Measurements from ENCODE around the gene SGTA. TPM values are rescaled to one million over a fixed set of nuclear protein-coding genes. Genes with fewer than 3 reads are reported as not detected.
"Not testable (repeated sequence)": the region's sequence is repeated elsewhere in the genome, so short reads cannot be mapped to it uniquely, and the experiment has no call there.

Gene SGTA
- polyA plus RNA-seq, 3 donors = 21.6 to 35.4 (median 22.0) TPM

DNA sequence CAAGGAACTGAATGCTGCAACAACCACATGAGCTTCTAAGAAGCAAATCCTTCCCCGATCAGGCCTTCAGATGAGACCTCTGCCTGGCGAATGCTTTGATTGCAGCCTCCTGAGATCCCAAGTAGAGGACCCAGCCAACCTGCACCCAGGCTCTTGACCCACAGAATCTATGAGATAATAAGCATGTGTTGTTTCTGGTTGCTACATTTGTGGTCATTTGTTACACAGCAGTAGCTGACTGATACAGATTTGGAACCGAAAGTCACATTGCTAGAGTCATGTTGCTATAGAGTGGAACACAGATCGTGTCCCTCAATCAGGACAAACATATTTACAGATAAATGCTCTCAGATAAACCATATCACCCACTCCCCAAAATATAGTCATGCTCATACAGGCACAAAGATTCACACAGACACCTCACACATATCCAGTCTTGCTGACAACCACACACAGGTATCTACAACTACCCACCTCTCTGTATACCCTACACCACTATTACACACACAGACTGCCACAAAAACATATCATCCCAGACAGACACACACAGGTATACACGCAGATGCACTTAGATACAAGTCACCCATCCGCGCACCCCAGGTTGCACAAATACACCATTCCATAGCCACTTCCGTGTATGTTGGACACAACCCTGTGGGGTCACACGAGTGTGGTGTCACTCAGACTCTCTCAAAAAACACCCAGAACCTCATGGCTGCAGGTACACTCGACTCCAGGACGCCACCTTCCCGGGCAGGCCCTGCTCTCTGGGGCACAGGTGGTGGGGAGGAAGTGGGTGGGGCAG lies 67.4 kb downstream of the SGTA start:
- H3K9ac ChIP-seq (ENCODE audit: insufficient read depth, low read length, poor library complexity, severe bottlenecking) = no peak overlapping the region
- H3K27ac ChIP-seq (ENCODE audit: low read depth in 1 of 2, low read length in 2 of 2) = no peak overlapping the region
- H3K9me3 Mint-ChIP-seq = peaks cover 11 to 22% (median 13%) of the 10 kb centered on the region in 7 donors
- no peak overlapping the region for H2AFZ ChIP-seq (ENCODE audit: insufficient read depth, low read depth, low read length, poor library complexity, severe bottlenecking)
- H3K9me3 ChIP-seq (replicated peaks in 1 of 2; ENCODE audit: control insufficient read depth in 1 of 2, insufficient read depth in 1 of 2, low read length in 2 of 2) = peaks cover 14 to 21% of the 10 kb centered on the region in 2 donors
- H3K4me2 ChIP-seq (replicated peaks; ENCODE audit: extremely low read depth, low read length, poor library complexity, severe bottlenecking) = no peak overlapping the region
- H3K79me2 ChIP-seq (ENCODE audit: insufficient read depth, low read length) = no peaks in the 10 kb centered on the region
- H3K4me1 Mint-ChIP-seq = peaks cover 14% of the 10 kb centered on the region
- H3K36me3 Mint-ChIP-seq = no peaks in the 10 kb centered on the region
- intact Hi-C loops (cut with micrococcal nuclease) = no loop called here
- no peak overlapping the region for H3K27ac Mint-ChIP-seq
- no peaks in the 10 kb centered on the region for H3K36me3 ChIP-seq (replicated peaks in 1 of 2; ENCODE audit: control insufficient read depth in 1 of 2, insufficient read depth in 2 of 2, low read length in 2 of 2)
- H3K4me1 ChIP-seq (ENCODE audit: control insufficient read depth in 1 of 2, insufficient read depth in 2 of 2, low read length in 2 of 2) = peaks cover 3 to 15% of the 10 kb centered on the region in 2 donors
- no peaks in the 10 kb centered on the region for H4K20me1 ChIP-seq (ENCODE audit: insufficient read depth, low read length)
- DNase-seq = no peak
- TF ChIP-seq, protein P1, sequence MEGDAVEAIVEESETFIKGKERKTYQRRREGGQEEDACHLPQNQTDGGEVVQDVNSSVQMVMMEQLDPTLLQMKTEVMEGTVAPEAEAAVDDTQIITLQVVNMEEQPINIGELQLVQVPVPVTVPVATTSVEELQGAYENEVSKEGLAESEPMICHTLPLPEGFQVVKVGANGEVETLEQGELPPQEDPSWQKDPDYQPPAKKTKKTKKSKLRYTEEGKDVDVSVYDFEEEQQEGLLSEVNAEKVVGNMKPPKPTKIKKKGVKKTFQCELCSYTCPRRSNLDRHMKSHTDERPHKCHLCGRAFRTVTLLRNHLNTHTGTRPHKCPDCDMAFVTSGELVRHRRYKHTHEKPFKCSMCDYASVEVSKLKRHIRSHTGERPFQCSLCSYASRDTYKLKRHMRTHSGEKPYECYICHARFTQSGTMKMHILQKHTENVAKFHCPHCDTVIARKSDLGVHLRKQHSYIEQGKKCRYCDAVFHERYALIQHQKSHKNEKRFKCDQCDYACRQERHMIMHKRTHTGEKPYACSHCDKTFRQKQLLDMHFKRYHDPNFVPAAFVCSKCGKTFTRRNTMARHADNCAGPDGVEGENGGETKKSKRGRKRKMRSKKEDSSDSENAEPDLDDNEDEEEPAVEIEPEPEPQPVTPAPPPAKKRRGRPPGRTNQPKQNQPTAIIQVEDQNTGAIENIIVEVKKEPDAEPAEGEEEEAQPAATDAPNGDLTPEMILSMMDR (IDR thresholded peaks at IDR 0.05) = no peak
- H3K4me3 Mint-ChIP-seq = no peak overlapping the region
- 94% methylated on average over 7 of the region's 12 CpGs for WGBS (ENCODE audit: insufficient coverage)
- H3K27me3 ChIP-seq (ENCODE audit: control insufficient read depth in 2 of 2, insufficient read depth in 2 of 2, low read length in 2 of 2) = peaks cover 10 to 16% of the 10 kb centered on the region in 2 donors
- H3K4me3 ChIP-seq (replicated peaks in 1 of 3; ENCODE audit: low read depth in 2 of 3, low read length in 3 of 3) = no peak overlapping the region
- H3K27me3 Mint-ChIP-seq (ENCODE audit: low read depth in 3 of 3) = peaks cover 17 to 39% (median 19%) of the 10 kb centered on the region in 3 donors

DNA sequence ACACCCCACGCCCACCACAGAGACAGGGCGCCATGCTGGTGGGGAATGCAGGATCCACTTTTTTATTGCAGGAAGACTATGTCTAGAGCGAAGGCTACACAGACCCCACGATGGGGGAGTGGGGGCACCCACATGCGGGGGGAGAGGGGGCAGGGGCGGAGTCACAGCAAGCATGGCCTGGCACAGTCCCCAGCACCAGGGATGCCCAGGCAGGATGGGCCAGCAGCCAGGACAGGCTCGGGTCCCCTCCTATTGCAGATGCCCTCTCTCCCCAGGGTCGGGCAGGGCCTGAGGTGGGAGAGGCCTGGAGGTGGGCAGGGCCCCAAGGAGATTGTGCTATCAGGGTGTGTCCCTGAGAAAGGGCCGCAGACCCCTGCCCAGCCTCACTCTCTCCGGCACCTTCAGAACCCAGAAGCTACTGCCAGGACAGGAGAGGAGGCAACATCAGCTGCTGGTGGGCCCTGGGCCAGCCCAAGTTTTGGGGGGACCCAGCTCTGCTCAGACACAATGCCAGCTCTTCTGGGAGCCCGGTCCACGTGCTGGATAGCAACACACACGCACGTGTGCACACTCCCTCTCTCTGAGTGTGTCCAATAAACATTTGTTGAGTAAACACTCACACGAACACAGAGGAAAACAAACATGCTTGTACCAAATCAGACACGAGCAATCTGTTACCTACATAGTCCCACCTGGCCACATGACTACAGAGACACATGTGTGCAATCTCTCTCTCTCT lies 68.4 kb downstream of the SGTA start:
- WGBS (ENCODE audit: insufficient coverage) = 93% methylated on average over 13 of the region's 16 CpGs
- intact Hi-C loops (cut with micrococcal nuclease) = no loop called here
- H3K9ac ChIP-seq (ENCODE audit: insufficient read depth, low read length, poor library complexity, severe bottlenecking) = no peak overlapping the region
- H4K20me1 ChIP-seq (ENCODE audit: insufficient read depth, low read length) = no peaks in the 10 kb centered on the region
- H3K36me3 Mint-ChIP-seq = no peaks in the 10 kb centered on the region
- H3K4me3 Mint-ChIP-seq = no peak overlapping the region
- H3K4me2 ChIP-seq (replicated peaks; ENCODE audit: extremely low read depth, low read length, poor library complexity, severe bottlenecking) = no peak overlapping the region
- peaks cover 0 to 13% of the 10 kb centered on the region in 2 donors for H3K4me1 ChIP-seq (ENCODE audit: control insufficient read depth in 1 of 2, insufficient read depth in 2 of 2, low read length in 2 of 2)
- peaks cover 14% of the 10 kb centered on the region in 2 donors for H3K9me3 ChIP-seq (replicated peaks in 1 of 2; ENCODE audit: control insufficient read depth in 1 of 2, insufficient read depth in 1 of 2, low read length in 2 of 2)
- peaks cover 15% of the 10 kb centered on the region for H3K4me1 Mint-ChIP-seq
- H3K4me3 ChIP-seq (replicated peaks in 1 of 3; ENCODE audit: low read depth in 2 of 3, low read length in 3 of 3) = no peak overlapping the region
- H3K27me3 ChIP-seq (ENCODE audit: control insufficient read depth in 2 of 2, insufficient read depth in 2 of 2, low read length in 2 of 2) = peaks cover 3 to 6% of the 10 kb centered on the region in 2 donors
- no peak for DNase-seq
- H3K27me3 Mint-ChIP-seq (ENCODE audit: low read depth in 3 of 3) = peaks cover 8 to 29% (median 10%) of the 10 kb centered on the region in 3 donors
- TF ChIP-seq, protein P1 (IDR thresholded peaks at IDR 0.05) = no peak
- no peak overlapping the region for H3K27ac Mint-ChIP-seq
- no peaks in the 10 kb centered on the region for H3K36me3 ChIP-seq (replicated peaks in 1 of 2; ENCODE audit: control insufficient read depth in 1 of 2, insufficient read depth in 2 of 2, low read length in 2 of 2)
- H3K9me3 Mint-ChIP-seq = peaks cover 10 to 22% (median 13%) of the 10 kb centered on the region in 7 donors
- H3K27ac ChIP-seq (ENCODE audit: low read depth in 1 of 2, low read length in 2 of 2) = no peak overlapping the region
- no peaks in the 10 kb centered on the region for H3K79me2 ChIP-seq (ENCODE audit: insufficient read depth, low read length)
- no peak overlapping the region for H2AFZ ChIP-seq (ENCODE audit: insufficient read depth, low read depth, low read length, poor library complexity, severe bottlenecking)

DNA sequence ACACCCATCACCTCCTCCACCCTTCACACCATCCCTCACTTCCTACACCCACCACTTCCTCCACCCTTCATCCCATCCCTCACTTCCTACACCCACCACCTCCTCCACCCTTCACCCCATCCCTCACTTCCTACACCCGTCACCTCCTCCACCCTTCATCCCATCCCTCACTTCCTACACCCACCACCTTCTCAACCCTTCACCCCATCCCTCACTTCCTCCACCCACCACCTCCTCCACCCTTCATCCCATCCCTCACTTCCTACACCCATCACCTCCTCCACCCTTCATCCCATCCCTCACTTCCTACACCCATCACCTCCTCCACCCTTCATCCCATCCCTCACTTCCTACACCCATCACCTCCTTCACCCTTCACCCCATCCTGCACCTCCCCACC lies 69.0 kb downstream of the SGTA start:
- Mint-ChIP-seq H3K27me3 (ENCODE audit: low read depth in 3 of 3) (peaks cover 2 to 23% (median 8%) of the 10 kb centered on the region in 3 donors), H3K4me1 (peaks cover 15% of the 10 kb centered on the region), H3K9me3 (peaks cover 10 to 22% (median 13%) of the 10 kb centered on the region in 7 donors)
- H3K4me3 Mint-ChIP-seq; H3K36me3 Mint-ChIP-seq; H3K27me3 ChIP-seq (ENCODE audit: control insufficient read depth in 2 of 2, insufficient read depth in 2 of 2, low read length in 2 of 2); H3K36me3 ChIP-seq (replicated peaks in 1 of 2; ENCODE audit: control insufficient read depth in 1 of 2, insufficient read depth in 2 of 2, low read length in 2 of 2); intact Hi-C loops (cut with micrococcal nuclease); H3K27ac Mint-ChIP-seq; H3K79me2 ChIP-seq (ENCODE audit: insufficient read depth, low read length); H3K27ac ChIP-seq (ENCODE audit: low read depth in 1 of 2, low read length in 2 of 2); H4K20me1 ChIP-seq (ENCODE audit: insufficient read depth, low read length); H3K4me3 ChIP-seq (replicated peaks in 1 of 3; ENCODE audit: low read depth in 2 of 3, low read length in 3 of 3); H2AFZ ChIP-seq (ENCODE audit: insufficient read depth, low read depth, low read length, poor library complexity, severe bottlenecking); H3K4me2 ChIP-seq (replicated peaks; ENCODE audit: extremely low read depth, low read length, poor library complexity, severe bottlenecking); DNase-seq; H3K9ac ChIP-seq (ENCODE audit: insufficient read depth, low read length, poor library complexity, severe bottlenecking): not testable (repeated sequence)
- 80% methylated on average over 1 of the region's 1 CpG for WGBS (ENCODE audit: insufficient coverage)
- Histone ChIP-seq H3K4me1 (ENCODE audit: control insufficient read depth in 1 of 2, insufficient read depth in 2 of 2, low read length in 2 of 2) (peaks cover 0 to 13% of the 10 kb centered on the region in 2 donors), H3K9me3 (replicated peaks in 1 of 2; ENCODE audit: control insufficient read depth in 1 of 2, insufficient read depth in 1 of 2, low read length in 2 of 2) (peaks cover 14% of the 10 kb centered on the region in 2 donors)
